Activated CD4-positive, alpha-beta T cell treated with anti-CD3 and anti-CD28 coated beads for 36 hours (primary cell): ENCODE measurements around the gene USHBP1. TPM values are rescaled to one million over a fixed set of nuclear protein-coding genes. Genes with fewer than 3 reads are reported as not detected.

Experiments used
- ATAC-seq: fragments of 200-7000 bp; cut with Tn5 transposase; one replicate; pipeline ENCODE4 v1.10.0; 2021; ENCODE audit warnings: mild to moderate bottlenecking, moderate library complexity
- CTCF ChIA-PET: fragments of 350-600 bp; sonication (Branson Sonifier 250); formaldehyde crosslinking; loops from one replicate; lab custom pipeline; 2021; ENCODE audit warnings: antibody characterized with exemption; lab: Charles Lee
- POLR2A ChIA-PET: fragments of 350-600 bp; sonication (Branson Sonifier 250); formaldehyde crosslinking; loops from one replicate; lab custom pipeline; 2021; ENCODE audit warnings: antibody characterized with exemption, inconsistent platforms; lab: Charles Lee
- DNase-seq: peaks from one replicate; pipeline ENCODE4 v3.0.0-alpha.2; 2020
- H3K27ac Mint-ChIP-seq: one replicate; pipeline ENCODE4 v1.8.0; 2021; ENCODE audit warnings: mixed read lengths
- H3K27me3 Mint-ChIP-seq: one replicate; pipeline ENCODE4 v1.8.0; 2021; ENCODE audit warnings: mixed read lengths
- H3K36me3 Mint-ChIP-seq: one replicate; pipeline ENCODE4 v1.8.0; 2021; ENCODE audit warnings: low read depth, mixed read lengths
- H3K4me1 Mint-ChIP-seq: one replicate; pipeline ENCODE4 v1.8.0; 2021; ENCODE audit warnings: mixed read lengths
- H3K4me3 Mint-ChIP-seq: one replicate; pipeline ENCODE4 v1.8.0; 2021; ENCODE audit warnings: mild to moderate bottlenecking, moderate library complexity, mixed read lengths
- H3K9me3 Mint-ChIP-seq: one replicate; pipeline ENCODE4 v1.8.0; 2021; ENCODE audit warnings: low read depth, mixed read lengths
- intact Hi-C, 2 experiments: fragments of 100-400 bp; cut with DNase I in 1 of 2; cut with micrococcal nuclease in 1 of 2; formaldehyde crosslinking; loops; one replicate each; pipeline versions ENCODE4 v1.14.2 to v1.15.1; 2022 to 2024; cut with DNase I, micrococcal nuclease
- total RNA-seq, 2 experiments: library from RNA; stranded (reverse); gene quantifications; one replicate each; pipeline ENCODE4 v1.2.3, GENCODE V29; 2021

The USHBP1 gene
- total RNA-seq, 2 experiments from 2014 or later, result 0.11 TPM; not detected in 1

DNA sequence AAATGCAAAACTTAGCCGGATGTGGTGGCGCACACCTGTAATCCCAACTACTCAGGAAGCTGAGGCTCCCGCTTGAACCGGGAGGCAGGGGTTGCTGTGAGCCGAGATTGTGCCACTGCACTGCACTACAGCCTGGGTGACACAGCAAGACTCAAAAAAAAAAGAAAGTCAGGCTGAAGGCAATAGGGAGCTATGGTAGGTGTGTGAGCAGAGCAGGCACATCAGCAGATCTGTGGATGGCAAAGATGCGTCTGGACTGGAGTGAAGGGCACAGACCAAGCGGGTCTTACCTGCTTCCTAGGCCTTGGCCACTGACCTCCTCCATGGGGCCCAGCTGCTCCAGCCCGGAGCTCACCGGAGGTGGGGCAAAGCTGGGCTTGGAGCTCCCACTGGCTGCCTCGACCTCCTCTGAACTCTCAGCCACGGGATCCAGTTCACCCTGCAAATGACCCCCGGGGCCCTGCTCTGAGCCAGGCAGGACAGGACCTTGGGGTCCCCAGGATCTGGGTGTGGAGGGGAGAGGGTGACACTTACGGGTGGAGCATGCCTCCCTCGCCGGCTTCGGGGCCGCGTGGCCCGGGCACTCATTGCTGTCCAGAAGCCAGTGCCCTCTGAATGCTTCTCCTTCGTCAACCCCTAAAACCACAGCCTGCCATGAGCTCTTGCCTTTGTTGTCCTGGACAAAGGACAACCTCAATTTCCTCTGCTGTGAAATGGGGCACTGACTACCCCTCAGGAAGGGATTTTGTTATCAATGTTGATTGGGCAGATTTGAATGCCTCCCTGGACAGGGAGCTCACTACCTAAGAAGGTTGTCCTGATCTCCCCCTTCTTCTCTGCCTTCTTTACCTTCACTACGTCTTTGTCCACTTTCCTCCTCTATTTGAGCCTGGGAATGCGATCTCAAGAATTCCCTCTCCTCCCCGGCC is 569 bp downstream of the USHBP1 start:
- no peak for ATAC-seq
- intact Hi-C loops, result loop anchor here in 1 of 2 experiments (10.0 kb wide), 2 partner anchors 369 to 789 kb away; partner anchors contain the start of gene EPS15L1
- no peak overlapping the region for H3K4me3 Mint-ChIP-seq

DNA sequence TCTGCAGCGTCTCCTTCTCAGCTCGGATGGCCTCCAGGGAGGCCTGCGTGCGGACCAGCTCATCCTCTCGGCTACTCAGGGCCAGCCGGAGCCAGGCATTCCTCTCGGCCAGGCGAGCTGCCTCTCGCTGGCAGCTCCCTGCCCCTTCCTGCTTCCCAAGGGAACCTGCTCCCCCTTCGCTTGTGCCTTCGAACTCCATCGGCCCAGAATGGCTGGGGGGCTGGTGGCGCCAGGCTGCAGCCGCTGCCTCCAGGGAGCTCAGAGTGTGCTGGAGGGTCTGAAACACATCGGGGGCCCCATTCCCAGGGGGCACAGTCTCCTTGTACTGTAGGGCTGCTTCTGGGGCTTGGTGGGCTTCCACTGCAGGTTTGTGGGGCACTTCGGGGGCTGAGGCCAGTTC is 2.0 kb downstream of the USHBP1 start:
- ATAC-seq (no peak), DNase-seq (no peak)
- POLR2A ChIA-PET, result no interaction called here
- H3K36me3 Mint-ChIP-seq, result no peaks in the 10 kb centered on the region
- H3K4me1 Mint-ChIP-seq, result peaks cover 13% of the 10 kb centered on the region
- no peaks in the 10 kb centered on the region for H3K9me3 Mint-ChIP-seq
- intact Hi-C loops, result loop anchor here in 1 of 2 experiments (10.0 kb wide), 2 partner anchors 368 to 788 kb away; partner anchors contain the start of gene EPS15L1
- H3K4me3 Mint-ChIP-seq, result no peak overlapping the region
- CTCF ChIA-PET, result interaction anchor here (0.6 to 5.5 kb wide), 2 partner anchors 14 to 19 kb away, joined by 3 to 45 read pairs; partner anchors contain the start of gene ANKLE1
- H3K27ac Mint-ChIP-seq, result no peak overlapping the region
- no peaks in the 10 kb centered on the region for H3K27me3 Mint-ChIP-seq

More for the DNA sequence above, 569 bp downstream of the USHBP1 start:
- Mint-ChIP-seq H3K4me1 (peaks cover 16% of the 10 kb centered on the region), H3K27me3 (no peaks in the 10 kb centered on the region), H3K9me3 (no peaks in the 10 kb centered on the region), H3K27ac (no peak overlapping the region), H3K36me3 (no peaks in the 10 kb centered on the region)
- no peak for DNase-seq
- ChIA-PET POLR2A (no interaction called here), CTCF (interaction anchor here (0.6 to 2.3 kb wide), 3 partner anchors 9 to 28 kb away, joined by 3 to 10 read pairs (median 3); no protein-coding TSS in a partner anchor)

DNA sequence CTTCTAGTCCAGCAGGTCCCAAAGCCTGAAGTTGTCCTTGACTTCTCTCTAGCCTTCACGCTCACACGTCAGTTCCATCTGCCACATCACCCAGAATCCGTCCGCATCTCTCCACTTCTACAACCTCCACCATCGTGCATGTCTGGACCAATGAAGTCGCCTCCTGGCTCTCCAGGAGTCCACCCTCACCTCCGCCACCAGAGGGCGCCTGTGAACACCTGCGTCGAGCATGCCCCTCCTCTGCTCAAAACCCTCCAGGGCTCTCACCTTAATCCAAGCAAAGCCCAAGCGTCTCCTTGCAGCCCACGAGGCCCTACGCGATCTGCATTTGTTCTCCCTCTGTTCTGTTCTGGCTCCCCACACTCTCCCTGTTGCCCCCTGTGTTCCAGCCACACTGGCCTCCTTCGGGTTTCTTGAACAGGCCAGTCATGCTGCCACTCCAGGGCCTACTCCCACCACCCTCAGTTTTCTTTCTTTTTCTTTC is 3.7 kb downstream of the USHBP1 start:
- intact Hi-C loops, result loop anchor here (1.0 to 10.0 kb wide), 5 partner anchors 21 to 786 kb away; partner anchors contain the start of gene EPS15L1 (in 1 of the 2)
- POLR2A ChIA-PET, result no interaction called here
- peak overlapping the region; percentile 56 for H3K27ac Mint-ChIP-seq

GRCh38 chr19:17259934-17260333 is 4.6 kb downstream of the USHBP1 start:
- peaks cover 6% of the 10 kb centered on the region for H3K4me1 Mint-ChIP-seq
- intact Hi-C loops, result loop anchor here (1.0 to 10.0 kb wide), 3 partner anchors 22 to 785 kb away; partner anchors contain the start of gene EPS15L1 (in 1 of the 2)
- no peaks in the 10 kb centered on the region for H3K36me3 Mint-ChIP-seq
- DNase-seq (no peak), ATAC-seq (no peak)
- H3K4me3 Mint-ChIP-seq, result no peak overlapping the region
- H3K27ac Mint-ChIP-seq, result no peak overlapping the region
- CTCF ChIA-PET, result interaction anchor here (0.7 to 5.5 kb wide), 15 partner anchors 8 to 163 kb away, joined by 3 to 45 read pairs (median 4); partner anchors contain the start of gene ANKLE1
- POLR2A ChIA-PET, result no interaction called here
- H3K27me3 Mint-ChIP-seq, result no peaks in the 10 kb centered on the region
- H3K9me3 Mint-ChIP-seq, result no peaks in the 10 kb centered on the region

More for the DNA sequence above, 3.7 kb downstream of the USHBP1 start:
- peaks cover 6% of the 10 kb centered on the region for H3K4me1 Mint-ChIP-seq
- no peaks in the 10 kb centered on the region for H3K9me3 Mint-ChIP-seq
- H3K36me3 Mint-ChIP-seq, result no peaks in the 10 kb centered on the region
- CTCF ChIA-PET, result interaction anchor here (0.6 to 5.5 kb wide), 17 partner anchors 9 to 548 kb away, joined by 3 to 45 read pairs (median 4); partner anchors contain the start of gene ANKLE1
- H3K4me3 Mint-ChIP-seq, result no peak overlapping the region
- ATAC-seq (peak; percentile 100), DNase-seq (peak; percentile 96)
- H3K27me3 Mint-ChIP-seq, result no peaks in the 10 kb centered on the region

DNA sequence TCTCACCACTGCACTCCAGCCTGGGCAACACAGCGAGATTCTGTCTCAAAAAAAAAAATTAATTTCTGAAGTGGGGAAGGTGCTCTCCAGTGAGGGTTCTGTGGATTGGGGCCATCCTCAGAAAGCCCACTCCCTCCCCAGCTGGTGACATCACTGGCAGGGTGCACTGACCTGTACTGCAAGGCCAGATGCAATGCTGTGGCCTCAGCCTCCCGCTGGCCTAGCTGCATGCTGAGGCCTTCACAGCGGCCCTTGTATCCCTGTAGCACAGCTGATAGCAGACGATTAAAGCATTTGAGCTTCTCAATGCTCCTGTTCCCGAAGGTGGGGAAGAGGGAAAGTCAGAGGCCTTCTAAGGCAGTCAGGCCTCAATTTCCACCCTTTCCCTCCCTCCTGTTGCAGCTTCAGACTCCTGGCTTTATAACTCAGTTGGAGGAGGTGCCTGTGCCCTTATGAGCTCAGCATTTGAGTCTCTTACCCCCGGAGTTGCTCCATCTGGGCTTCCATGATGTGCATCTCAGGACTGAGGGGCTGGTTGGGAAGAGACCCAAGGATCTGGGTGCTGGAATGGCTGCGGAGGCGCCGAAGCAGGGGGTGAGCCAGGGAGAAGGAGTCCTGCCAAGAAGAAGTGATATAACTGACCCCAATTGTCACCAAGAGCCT is 5.3 kb downstream of the USHBP1 start:
- ChIA-PET CTCF (interaction anchor here (0.7 to 5.5 kb wide), 7 partner anchors 10 to 480 kb away, joined by 3 to 45 read pairs (median 4); partner anchors contain the start of gene ANKLE1), POLR2A (no interaction called here)
- DNase-seq (no peak), ATAC-seq (no peak)
- Mint-ChIP-seq H3K27me3 (no peaks in the 10 kb centered on the region), H3K9me3 (no peaks in the 10 kb centered on the region), H3K4me3 (no peak overlapping the region), H3K4me1 (peaks cover 6% of the 10 kb centered on the region), H3K36me3 (no peaks in the 10 kb centered on the region), H3K27ac (no peak overlapping the region)
- intact Hi-C loops, result no loop called here

DNA sequence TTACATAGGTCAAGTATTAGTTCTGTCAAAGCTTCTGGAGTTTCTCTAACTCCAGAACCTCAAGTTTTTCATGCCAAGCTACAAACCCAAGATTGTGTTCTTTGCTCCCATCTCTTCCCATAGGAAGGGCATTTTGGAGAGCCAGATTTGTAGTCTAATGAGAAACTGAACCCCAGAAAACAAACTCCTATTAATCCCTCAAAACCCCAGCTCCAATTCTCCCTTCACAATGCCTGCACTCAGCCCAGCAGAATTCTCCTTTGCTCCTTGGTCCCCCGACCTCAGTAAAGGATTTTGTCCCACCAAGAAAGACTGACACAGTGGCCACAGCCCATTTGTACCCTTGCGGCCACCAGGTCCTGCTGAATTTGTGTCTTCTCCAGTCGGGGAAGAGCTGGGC is 8.4 kb downstream of the USHBP1 start:
- Mint-ChIP-seq H3K27ac (no peak overlapping the region), H3K4me3 (no peak overlapping the region), H3K27me3 (no peaks in the 10 kb centered on the region), H3K36me3 (no peaks in the 10 kb centered on the region), H3K9me3 (no peaks in the 10 kb centered on the region), H3K4me1 (peaks cover 6% of the 10 kb centered on the region)
- CTCF ChIA-PET, result interaction anchor here (1.1 to 2.2 kb wide), 3 partner anchors 8 to 20 kb away, joined by 3 to 10 read pairs (median 4); partner anchors contain the start of genes BABAM1 and USHBP1
- intact Hi-C loops, result no loop called here
- ATAC-seq, result no peak
- POLR2A ChIA-PET, result no interaction called here
- DNase-seq, result no peak

DNA sequence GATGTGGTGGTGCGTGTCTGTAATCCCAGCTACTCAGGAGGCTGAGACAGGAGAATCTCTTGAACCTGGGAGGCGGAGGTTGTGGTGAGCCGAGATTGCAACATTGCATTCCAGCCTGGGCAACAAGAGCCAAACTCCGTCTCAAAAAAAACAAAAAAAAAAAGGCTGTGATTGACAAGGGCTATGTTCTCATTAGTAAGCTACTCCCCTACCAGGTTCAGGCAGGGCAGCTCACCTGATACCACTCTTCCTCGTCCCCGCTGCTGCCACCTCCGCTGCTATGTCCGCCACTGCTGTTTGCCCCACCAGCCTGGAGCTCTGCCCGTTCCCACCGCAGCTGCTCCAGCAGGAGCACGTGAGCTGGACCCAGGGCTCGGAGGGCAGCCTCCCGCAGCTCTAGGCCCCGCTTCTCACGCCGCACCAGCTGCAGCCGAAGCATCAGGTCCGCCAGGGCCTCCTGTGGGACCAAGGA is 9.4 kb downstream of the USHBP1 start:
- POLR2A ChIA-PET, result interaction anchor here (0.7 kb wide), 1 partner anchor 25 kb away, joined by 3 read pairs; no protein-coding TSS in a partner anchor
- intact Hi-C loops, result no loop called here
- H3K27me3 Mint-ChIP-seq, result no peaks in the 10 kb centered on the region
- no peak overlapping the region for H3K27ac Mint-ChIP-seq
- no peak overlapping the region for H3K4me3 Mint-ChIP-seq
- DNase-seq (no peak), ATAC-seq (no peak)
- H3K36me3 Mint-ChIP-seq, result no peaks in the 10 kb centered on the region
- CTCF ChIA-PET, result interaction anchor here (0.6 to 2.2 kb wide), 5 partner anchors 9 to 156 kb away, joined by 3 to 10 read pairs (median 3); partner anchors contain the start of genes BABAM1 and USHBP1
- no peaks in the 10 kb centered on the region for H3K9me3 Mint-ChIP-seq
- H3K4me1 Mint-ChIP-seq, result no peaks in the 10 kb centered on the region

DNA sequence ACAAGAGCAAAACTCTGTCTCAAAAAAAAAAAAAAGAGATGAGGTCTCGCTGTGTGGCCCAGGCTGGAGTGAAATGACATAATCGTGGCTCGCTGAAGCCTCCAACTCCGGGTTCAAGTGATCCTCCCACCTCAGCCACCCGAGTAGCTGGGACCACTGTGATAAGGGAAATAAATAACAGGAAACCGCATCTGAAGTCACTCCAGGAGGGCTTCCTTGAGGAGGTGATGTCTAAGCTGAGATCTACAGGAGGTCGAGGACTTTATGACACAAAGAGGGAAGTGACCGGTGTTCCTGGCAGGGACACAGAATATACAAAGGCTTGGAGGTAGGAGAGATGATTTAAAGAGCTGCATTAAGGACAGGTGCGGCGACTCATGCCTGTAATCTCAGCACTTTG is 9.9 kb downstream of the USHBP1 start:
- ChIA-PET POLR2A (no interaction called here), CTCF (interaction anchor here (0.6 to 2.2 kb wide), 3 partner anchors 10 to 157 kb away, joined by 3 to 10 read pairs (median 3); partner anchors contain the start of gene USHBP1)
- no peak overlapping the region for H3K27ac Mint-ChIP-seq
- no peaks in the 10 kb centered on the region for H3K36me3 Mint-ChIP-seq
- no peaks in the 10 kb centered on the region for H3K9me3 Mint-ChIP-seq
- no peak overlapping the region for H3K4me3 Mint-ChIP-seq
- no peaks in the 10 kb centered on the region for H3K27me3 Mint-ChIP-seq
- DNase-seq (no peak), ATAC-seq (no peak)
- H3K4me1 Mint-ChIP-seq, result no peaks in the 10 kb centered on the region
- intact Hi-C loops, result no loop called here

GRCh38 chr19:17249887-17250548 is 14.5 kb downstream of the USHBP1 start:
- intact Hi-C loops, result no loop called here
- DNase-seq (no peak), ATAC-seq (no peak)
- Mint-ChIP-seq H3K27me3 (peaks cover 2% of the 10 kb centered on the region), H3K36me3 (no peaks in the 10 kb centered on the region), H3K4me1 (peaks cover 5% of the 10 kb centered on the region), H3K27ac (no peak overlapping the region), H3K4me3 (no peak overlapping the region), H3K9me3 (no peaks in the 10 kb centered on the region)
- ChIA-PET CTCF (interaction anchor here (2.2 kb wide), 1 partner anchor 10 kb away, joined by 14 read pairs; no protein-coding TSS in a partner anchor), POLR2A (no interaction called here)
